ENCODE data around the gene FAM110C.

GRCh38 chr2:65121-65520 is 18.8 kb upstream of the FAM110C start:
- TF ChIP-seq U2AF2 (optimal IDR thresholded peaks at IDR 0.05; ENCODE audit: low read depth, low read length) (no peak), SRF (CRISPR knock-in tag; IDR thresholded peaks at IDR 0.05) (no peak), STAG1 (CRISPR knock-in tag; IDR thresholded peaks at IDR 0.05; ENCODE audit: borderline replicate concordance) (no peak), ZNF407 (IDR thresholded peaks at IDR 0.05; ENCODE audit: low read depth) (no peak), CHAMP1 (IDR thresholded peaks at IDR 0.05) (no peak)

Data from K562 (cell line).